Right lobe of liver (tissue), 4 donors: ENCODE data around the gene SPPL3.

Source experiments
- POLR2A ChIP-seq: fragments of 450-650 bp; IDR thresholded peaks from one replicate; pipeline ENCODE4 v1.6.1; 2017; ENCODE audit warnings: antibody characterized with exemption, mild to moderate bottlenecking
- TF ChIP-seq, protein P1 (sequence below), 4 donors: fragments of 200-600 bp in 3 of 4; fragments of 450-650 bp in 1 of 4; IDR thresholded peaks; one replicate each; pipeline versions ENCODE4 v1.5.1 to v1.8.0; 2016 to 2022; ENCODE audit warnings: antibody characterized with exemption in 4 of 4, mild to moderate bottlenecking in 2 of 4
- donor health status: DM: no; HTN: no; CAD: no.
- donor health status: DM: no; HTN: no; CAD: no.
- donor health status: DM: no; HTN: yes; CAD: no.

DNA sequence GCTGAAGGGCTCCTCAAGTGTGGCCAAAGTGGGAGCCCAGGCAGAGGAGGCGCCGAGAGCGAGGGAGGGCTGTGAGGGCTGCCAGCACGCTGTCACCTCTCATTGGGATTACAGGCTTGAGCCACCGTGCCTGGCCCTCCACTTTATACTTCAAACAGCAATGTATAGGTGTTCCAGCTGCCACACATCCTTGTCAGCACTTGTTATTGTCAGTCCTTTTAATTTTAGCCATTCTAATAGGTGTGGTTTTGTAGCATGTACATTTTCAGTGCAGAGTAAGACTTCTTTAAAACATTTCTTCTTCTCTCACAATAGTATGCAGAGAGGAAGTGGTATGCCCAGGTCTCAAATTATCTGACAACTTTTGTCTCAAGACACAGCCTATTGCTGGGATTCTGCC, 46.6 kb upstream of the SPPL3 start:
- TF ChIP-seq, protein P1, sequence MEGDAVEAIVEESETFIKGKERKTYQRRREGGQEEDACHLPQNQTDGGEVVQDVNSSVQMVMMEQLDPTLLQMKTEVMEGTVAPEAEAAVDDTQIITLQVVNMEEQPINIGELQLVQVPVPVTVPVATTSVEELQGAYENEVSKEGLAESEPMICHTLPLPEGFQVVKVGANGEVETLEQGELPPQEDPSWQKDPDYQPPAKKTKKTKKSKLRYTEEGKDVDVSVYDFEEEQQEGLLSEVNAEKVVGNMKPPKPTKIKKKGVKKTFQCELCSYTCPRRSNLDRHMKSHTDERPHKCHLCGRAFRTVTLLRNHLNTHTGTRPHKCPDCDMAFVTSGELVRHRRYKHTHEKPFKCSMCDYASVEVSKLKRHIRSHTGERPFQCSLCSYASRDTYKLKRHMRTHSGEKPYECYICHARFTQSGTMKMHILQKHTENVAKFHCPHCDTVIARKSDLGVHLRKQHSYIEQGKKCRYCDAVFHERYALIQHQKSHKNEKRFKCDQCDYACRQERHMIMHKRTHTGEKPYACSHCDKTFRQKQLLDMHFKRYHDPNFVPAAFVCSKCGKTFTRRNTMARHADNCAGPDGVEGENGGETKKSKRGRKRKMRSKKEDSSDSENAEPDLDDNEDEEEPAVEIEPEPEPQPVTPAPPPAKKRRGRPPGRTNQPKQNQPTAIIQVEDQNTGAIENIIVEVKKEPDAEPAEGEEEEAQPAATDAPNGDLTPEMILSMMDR (IDR thresholded peaks at IDR 0.05) = no peak
- no peak for TF ChIP-seq POLR2A
